ENCODE results near the gene FGF6. TPM values are rescaled to one million over a fixed set of nuclear protein-coding genes. Genes with fewer than 3 reads are reported as not detected.
"Not testable (repeated sequence)": the region's sequence is repeated elsewhere in the genome, so short reads cannot be mapped to it uniquely, and the experiment has no call there.

Gene FGF6
- total RNA-seq, 1 donor from 2014 or later: not detected

- Histone ChIP-seq H3K27me3 (no peaks in the 10 kb centered on the region), H3K27ac (no peak overlapping the region), H3K9me3 (no peaks in the 10 kb centered on the region), H3K4me3 (no peak overlapping the region), H3K36me3 (no peaks in the 10 kb centered on the region), H3K4me1 (no peaks in the 10 kb centered on the region)
- intact Hi-C loops (cut with DNase I): no loop called here
- no peak for DNase-seq (ENCODE audit: low spot score in 2 of 2)
- TF ChIP-seq, protein P1, sequence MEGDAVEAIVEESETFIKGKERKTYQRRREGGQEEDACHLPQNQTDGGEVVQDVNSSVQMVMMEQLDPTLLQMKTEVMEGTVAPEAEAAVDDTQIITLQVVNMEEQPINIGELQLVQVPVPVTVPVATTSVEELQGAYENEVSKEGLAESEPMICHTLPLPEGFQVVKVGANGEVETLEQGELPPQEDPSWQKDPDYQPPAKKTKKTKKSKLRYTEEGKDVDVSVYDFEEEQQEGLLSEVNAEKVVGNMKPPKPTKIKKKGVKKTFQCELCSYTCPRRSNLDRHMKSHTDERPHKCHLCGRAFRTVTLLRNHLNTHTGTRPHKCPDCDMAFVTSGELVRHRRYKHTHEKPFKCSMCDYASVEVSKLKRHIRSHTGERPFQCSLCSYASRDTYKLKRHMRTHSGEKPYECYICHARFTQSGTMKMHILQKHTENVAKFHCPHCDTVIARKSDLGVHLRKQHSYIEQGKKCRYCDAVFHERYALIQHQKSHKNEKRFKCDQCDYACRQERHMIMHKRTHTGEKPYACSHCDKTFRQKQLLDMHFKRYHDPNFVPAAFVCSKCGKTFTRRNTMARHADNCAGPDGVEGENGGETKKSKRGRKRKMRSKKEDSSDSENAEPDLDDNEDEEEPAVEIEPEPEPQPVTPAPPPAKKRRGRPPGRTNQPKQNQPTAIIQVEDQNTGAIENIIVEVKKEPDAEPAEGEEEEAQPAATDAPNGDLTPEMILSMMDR (IDR thresholded peaks at IDR 0.05): no peak
Observed at GRCh38 chr12:4417936-4418335, 27.7 kb downstream of the FGF6 start.

- intact Hi-C loops (cut with DNase I): no loop called here
- H3K36me3 ChIP-seq: no peaks in the 10 kb centered on the region
Observed at GRCh38 chr12:4417455-4417854, 28.2 kb downstream of the FGF6 start.

GRCh38 chr12:4416276-4416675 is 29.3 kb downstream of the FGF6 start:
- Histone ChIP-seq H3K4me3 (no peak overlapping the region), H3K27ac (no peak overlapping the region), H3K9me3 (no peaks in the 10 kb centered on the region), H3K4me1 (no peaks in the 10 kb centered on the region), H3K36me3 (no peaks in the 10 kb centered on the region), H3K27me3 (no peaks in the 10 kb centered on the region)
- TF ChIP-seq, protein P1 (IDR thresholded peaks at IDR 0.05): no peak
- DNase-seq (ENCODE audit: low spot score in 2 of 2): no peak
- intact Hi-C loops (cut with DNase I): no loop called here

More at GRCh38 chr12:4417455-4417854, 28.2 kb downstream of the FGF6 start:
- H3K9me3 ChIP-seq: no peaks in the 10 kb centered on the region
- no peaks in the 10 kb centered on the region for H3K27me3 ChIP-seq
- H3K4me3 ChIP-seq: no peak overlapping the region
- TF ChIP-seq, protein P1 (IDR thresholded peaks at IDR 0.05): no peak
- no peaks in the 10 kb centered on the region for H3K4me1 ChIP-seq
- no peak overlapping the region for H3K27ac ChIP-seq
- DNase-seq (ENCODE audit: low spot score in 2 of 2): no peak

DNA sequence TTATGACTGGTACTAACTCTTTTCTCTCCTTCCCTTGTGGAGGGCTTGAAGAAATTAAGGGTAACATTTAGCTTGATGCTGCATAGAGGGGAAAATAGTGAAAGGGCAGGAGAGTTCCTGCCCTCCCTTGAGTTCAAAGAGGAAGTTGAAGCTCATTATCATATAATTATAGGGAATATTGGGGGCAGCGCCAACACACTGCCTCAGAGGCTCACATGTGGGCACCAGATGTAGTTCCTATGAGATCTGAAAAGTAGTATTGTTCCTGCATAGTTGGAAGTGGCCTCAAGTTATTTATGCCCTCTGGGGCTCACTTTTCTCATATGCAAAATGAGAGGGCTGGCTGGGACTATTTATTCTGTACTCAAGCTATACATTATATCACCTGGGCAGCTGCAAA is 33.1 kb downstream of the FGF6 start:
- no peaks in the 10 kb centered on the region for H3K4me1 ChIP-seq
- H3K27ac ChIP-seq: no peak overlapping the region
- no peaks in the 10 kb centered on the region for H3K27me3 ChIP-seq
- intact Hi-C loops (cut with DNase I): no loop called here
- H3K9me3 ChIP-seq: no peaks in the 10 kb centered on the region
- H3K4me3 ChIP-seq: no peak overlapping the region
- no peaks in the 10 kb centered on the region for H3K36me3 ChIP-seq
- no peak for DNase-seq (ENCODE audit: low spot score in 2 of 2)
- TF ChIP-seq, protein P1 (IDR thresholded peaks at IDR 0.05): no peak

DNA sequence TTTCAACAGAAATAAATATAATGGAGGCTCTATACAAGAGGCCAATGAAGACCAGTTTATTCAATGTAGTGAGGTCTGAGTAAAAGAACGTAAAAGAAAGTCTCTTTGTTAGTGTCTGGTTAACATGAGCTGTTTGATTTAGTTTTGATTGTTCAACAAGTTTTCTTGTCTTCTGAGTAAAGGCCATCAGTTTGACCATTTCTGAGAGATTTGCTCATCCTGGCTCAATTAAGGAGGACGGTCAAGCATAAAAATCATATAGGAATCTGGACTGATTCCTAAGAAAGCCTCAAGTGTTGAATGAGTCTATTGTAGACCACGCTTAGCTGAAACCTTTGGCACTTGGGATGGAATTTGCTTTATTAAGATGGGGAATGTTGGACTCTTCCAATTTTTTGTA is 33.6 kb downstream of the FGF6 start:
- intact Hi-C loops (cut with DNase I): no loop called here
- TF ChIP-seq, protein P1 (IDR thresholded peaks at IDR 0.05): no peak
- Histone ChIP-seq H3K36me3 (no peaks in the 10 kb centered on the region), H3K27ac (no peak overlapping the region), H3K4me1 (no peaks in the 10 kb centered on the region), H3K9me3 (no peaks in the 10 kb centered on the region), H3K4me3 (no peak overlapping the region), H3K27me3 (no peaks in the 10 kb centered on the region)
- no peak for DNase-seq (ENCODE audit: low spot score in 2 of 2)

GRCh38 chr12:4407136-4407535 is 38.5 kb downstream of the FGF6 start:
- Histone ChIP-seq H3K4me1 (no peaks in the 10 kb centered on the region), H3K27ac (no peak overlapping the region), H3K36me3 (no peaks in the 10 kb centered on the region), H3K27me3 (no peaks in the 10 kb centered on the region), H3K4me3 (no peak overlapping the region), H3K9me3 (no peaks in the 10 kb centered on the region)
- intact Hi-C loops (cut with DNase I): no loop called here
- TF ChIP-seq, protein P1 (IDR thresholded peaks at IDR 0.05): no peak
- DNase-seq (ENCODE audit: low spot score in 2 of 2): no peak

DNA sequence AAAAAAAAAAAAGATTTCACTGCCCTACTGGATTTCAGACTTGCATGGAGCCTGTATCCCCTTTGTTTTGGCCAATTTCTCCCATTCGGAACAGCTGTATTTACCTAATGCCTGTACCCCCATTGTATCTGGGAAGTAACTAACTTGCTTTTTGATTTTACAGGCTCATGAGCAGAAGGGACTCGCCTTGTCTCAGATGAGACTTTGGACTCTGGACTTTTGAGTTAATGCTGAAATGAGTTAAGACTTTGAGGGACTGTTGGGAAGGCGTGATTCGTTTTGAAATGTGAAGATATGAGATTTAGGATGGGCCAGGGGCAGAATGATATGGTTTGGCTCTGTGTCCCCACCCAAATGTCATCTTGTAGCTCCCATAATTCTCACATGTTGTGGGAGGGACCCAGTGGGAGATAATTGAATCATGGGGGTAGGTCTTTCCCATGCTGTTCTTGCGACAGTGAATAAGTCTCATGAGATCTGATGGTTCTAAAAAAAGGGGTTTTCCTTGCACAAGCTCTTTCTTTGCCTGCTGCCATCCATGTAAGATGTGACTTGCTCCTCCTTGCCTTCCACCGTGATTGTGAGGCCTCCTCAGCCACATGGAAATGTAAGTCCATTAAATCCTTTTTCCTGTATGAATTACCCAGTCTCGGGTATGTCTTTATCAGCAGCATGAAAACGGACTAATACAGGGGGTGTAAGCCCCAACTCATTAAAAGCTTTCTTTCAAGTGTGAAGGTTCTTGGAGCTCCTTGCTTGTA is 40.6 kb downstream of the FGF6 start:
- DNase-seq (ENCODE audit: low spot score in 2 of 2); intact Hi-C loops (cut with DNase I); H3K27ac ChIP-seq: not testable (repeated sequence)

More for the DNA sequence above, 40.6 kb downstream of the FGF6 start:
- not testable (repeated sequence) for H3K4me3 ChIP-seq, H3K36me3 ChIP-seq, H3K4me1 ChIP-seq, H3K27me3 ChIP-seq, H3K9me3 ChIP-seq
